AG10803 (cell line): ENCODE results near the gene PWWP2B.

ENCODE experiments used
- DNase-seq: peaks from one replicate; pipeline ENCODE4 v3.0.0; 2010; ENCODE audit warnings: low read depth
- H3K4me3 ChIP-seq: 2 replicates; pipeline ENCODE4 v1.5.1; 2011; ENCODE audit warnings: mild to moderate bottlenecking, low read length, control low read depth
- CTCF ChIP-seq: conservative IDR thresholded peaks from 2 replicates; pipeline ENCODE4 v1.5.1; 2011; ENCODE audit warnings: mild to moderate bottlenecking, low read length, control low read depth, inconsistent platforms

Gene PWWP2B

GRCh38 chr10:132397036-132397541, at the start of gene PWWP2B:
Gene PWWP2B, plus strand, starts transcription at chr10:132397200. Its CDS starts 27 bp downstream, at chr10:132397227.
- no peak for DNase-seq
- peak within 1 kb of the TSS; percentile 77 for H3K4me3 ChIP-seq
- TF ChIP-seq CTCF, result no peak

GRCh38 chr10:132347211-132347930, 49.6 kb upstream of the PWWP2B start:
- DNase-seq, result no peak
- no peak overlapping the region for H3K4me3 ChIP-seq
- no peak for TF ChIP-seq CTCF

DNA sequence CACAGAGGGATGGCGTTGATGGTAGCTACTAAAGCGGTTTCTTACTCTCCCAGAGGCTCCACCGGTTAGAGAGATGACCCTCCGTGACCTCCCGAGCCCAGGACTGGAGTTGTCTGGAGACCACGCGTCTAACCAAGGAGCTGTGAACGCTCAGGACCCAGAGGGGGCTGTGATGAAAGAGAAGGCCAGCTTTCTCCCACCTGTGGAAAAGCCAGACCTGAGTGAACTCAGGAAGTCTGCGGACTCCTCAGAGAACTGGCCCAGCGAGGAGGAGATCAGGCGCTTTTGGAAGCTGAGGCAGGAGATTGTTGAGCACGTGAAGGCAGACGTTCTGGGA, 49.1 kb upstream of the PWWP2B start:
- DNase-seq, result no peak
- TF ChIP-seq CTCF, result no peak
- H3K4me3 ChIP-seq, result no peak overlapping the region

GRCh38 chr10:132349766-132350165, 47.2 kb upstream of the PWWP2B start:
- no peak for TF ChIP-seq CTCF
- no peak overlapping the region for H3K4me3 ChIP-seq
- no peak for DNase-seq

- no peak overlapping the region for H3K4me3 ChIP-seq
- no peak for TF ChIP-seq CTCF
Measured at GRCh38 chr10:132350391-132350790, 46.6 kb upstream of the PWWP2B start.

DNA sequence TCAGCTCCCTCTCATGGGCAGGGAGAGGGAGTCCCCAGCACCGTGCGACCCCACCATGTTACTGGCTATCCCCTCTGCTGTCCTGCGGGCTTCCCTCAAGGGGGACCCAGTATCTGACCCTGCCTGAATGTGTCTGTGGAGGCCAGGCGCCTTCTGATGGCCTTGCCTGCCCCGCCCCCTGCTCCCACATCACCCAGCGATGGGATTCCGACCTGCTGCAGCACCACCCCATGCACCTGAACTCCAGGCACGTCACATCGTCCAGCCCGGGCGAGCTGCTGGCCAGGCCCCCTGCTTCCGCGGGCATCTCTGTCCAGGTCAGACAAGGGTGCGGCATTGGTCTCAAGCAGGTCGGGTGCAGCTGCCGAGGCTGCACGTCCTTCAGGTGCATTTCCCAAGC, 46.1 kb upstream of the PWWP2B start:
- no peak for DNase-seq
- H3K4me3 ChIP-seq, result no peak overlapping the region
- no peak for TF ChIP-seq CTCF

More at GRCh38 chr10:132350391-132350790, 46.6 kb upstream of the PWWP2B start:
- no peak for DNase-seq

DNA sequence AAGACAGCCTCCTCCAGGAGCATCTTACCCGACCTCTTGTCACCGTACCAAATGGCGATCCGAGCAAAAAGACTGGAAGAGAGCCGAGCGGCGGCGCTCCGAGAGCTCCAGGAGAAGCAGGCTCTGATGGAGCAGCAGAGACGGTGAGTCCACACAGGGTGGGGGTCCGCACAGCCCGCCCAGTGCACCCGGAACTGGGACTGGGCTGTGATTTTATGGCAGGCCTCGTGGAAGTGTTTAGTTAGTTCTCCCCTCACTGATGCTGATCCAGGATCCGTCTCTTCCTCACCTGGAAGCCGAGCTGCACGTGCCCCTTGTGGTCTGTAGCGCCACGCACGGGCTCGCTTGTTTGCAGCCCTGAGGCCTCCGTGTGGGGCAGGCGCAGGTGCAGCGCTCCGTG, 45.4 kb upstream of the PWWP2B start:
- TF ChIP-seq CTCF, result no peak
- no peak for DNase-seq
- H3K4me3 ChIP-seq, result no peak overlapping the region
